ENCODE results near the gene TBC1D3B.

TBC1D3B gene

GRCh38 chr17:36117505-36118382, 58.7 kb downstream of the TBC1D3B start:
- TF ChIP-seq CTCF (IDR thresholded peaks at IDR 0.05; ENCODE audit: low read depth, low read length): no peak
- H3K4me3 ChIP-seq (ENCODE audit: low read depth, low read length): no peak overlapping the region

Data from WI38 (cell line).